ENCODE results near the gene CISD1. TPM values are rescaled to one million over a fixed set of nuclear protein-coding genes. Genes with fewer than 3 reads are reported as not detected.
A peak's percentile ranks its signal among the peaks of the same experiment; 100 is the strongest.

The CISD1 gene
- total RNA-seq, 2 donors from 2014 or later: 38.1 to 63.2 TPM

DNA sequence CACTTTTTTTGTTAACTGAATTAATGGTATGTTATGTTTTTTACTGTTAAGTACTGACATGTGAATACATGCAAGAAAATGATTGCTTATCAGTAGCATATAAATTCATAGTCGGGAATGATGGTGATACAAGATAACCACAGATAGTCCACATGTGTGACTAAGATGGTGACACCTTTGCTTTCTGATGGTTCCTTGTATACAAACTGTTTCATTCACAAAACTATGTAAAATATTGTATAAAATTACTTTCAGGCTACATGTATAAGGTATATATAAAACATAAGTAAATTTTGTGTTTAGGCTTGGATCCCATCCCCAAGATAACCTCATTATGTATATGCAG lies 10.0 kb downstream of the CISD1 start:
- no peak overlapping the region for H3K27ac Mint-ChIP-seq
- H3K36me3 Mint-ChIP-seq: peaks cover 6 to 30% of the 10 kb centered on the region in 2 donors

GRCh38 chr10:58280477-58280876 lies 11.5 kb downstream of the CISD1 start:
- DNase-seq (ENCODE audit: low spot score in 2 of 2) (no peak), ATAC-seq (no peak)
- H3K9me3 Mint-ChIP-seq: no peaks in the 10 kb centered on the region
- peaks cover 6 to 30% of the 10 kb centered on the region in 2 donors for H3K36me3 Mint-ChIP-seq
- H3K27ac Mint-ChIP-seq: no peak overlapping the region

More for the DNA sequence above, 10.0 kb downstream of the CISD1 start:
- no peak for ATAC-seq
- no peaks in the 10 kb centered on the region for H3K9me3 Mint-ChIP-seq
- no peak for DNase-seq (ENCODE audit: low spot score in 2 of 2)

DNA sequence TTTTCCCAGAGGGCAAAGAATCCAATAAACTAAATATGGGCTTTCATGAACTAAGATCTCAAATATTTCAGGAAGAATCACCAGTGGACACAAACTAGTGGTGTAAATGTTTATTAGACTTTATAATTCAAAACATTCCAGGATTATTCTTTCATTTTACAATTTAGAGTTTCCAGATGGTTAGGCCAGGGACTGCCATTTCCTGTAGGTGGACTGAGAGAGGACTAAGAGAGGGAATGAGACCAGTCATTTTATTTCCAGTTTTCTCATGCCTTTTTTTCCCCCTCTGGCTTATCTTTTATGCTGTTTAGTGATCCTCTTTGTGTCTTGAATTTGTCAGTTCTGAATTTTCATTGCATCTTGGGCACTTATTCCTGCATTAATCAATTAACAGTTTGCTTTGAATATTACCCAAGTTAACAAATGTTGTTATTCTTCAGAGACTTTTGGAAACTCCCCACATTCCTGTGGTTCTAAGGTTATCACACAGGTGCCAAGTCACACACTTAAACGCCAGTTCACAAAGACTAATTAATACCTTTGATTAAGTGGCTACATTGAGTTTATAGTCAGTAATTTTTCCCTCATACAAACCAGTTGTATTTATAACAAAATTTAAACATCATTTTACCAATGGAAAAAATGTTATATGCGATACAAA lies 12.3 kb downstream of the CISD1 start:
- no peak for ATAC-seq
- DNase-seq (ENCODE audit: low spot score in 2 of 2): no peak
- H3K36me3 Mint-ChIP-seq: peaks cover 6 to 30% of the 10 kb centered on the region in 2 donors
- no peaks in the 10 kb centered on the region for H3K9me3 Mint-ChIP-seq
- no peak overlapping the region for H3K27ac Mint-ChIP-seq

DNA sequence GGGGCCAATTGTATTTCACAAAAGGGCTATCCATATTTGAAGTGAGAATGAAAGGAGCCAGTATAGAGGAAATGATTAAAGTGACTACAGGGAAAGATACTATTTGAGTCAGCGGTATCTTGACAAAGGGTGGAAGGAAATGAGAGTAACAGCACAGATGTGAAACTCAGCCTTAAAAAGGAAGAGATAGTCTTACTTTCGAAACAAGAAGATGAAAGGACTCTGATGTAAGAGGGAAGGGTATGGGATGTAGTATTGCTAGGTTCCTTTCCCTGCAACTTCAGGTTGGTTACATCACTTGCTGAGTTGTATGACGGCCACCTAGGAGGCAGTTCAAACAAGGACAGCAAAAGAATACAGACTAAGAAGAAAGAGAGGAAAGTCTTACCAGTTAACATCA lies 13.7 kb downstream of the CISD1 start:
- H3K27ac Mint-ChIP-seq: peak overlapping the region; percentile 26 to 76
- no peaks in the 10 kb centered on the region for H3K9me3 Mint-ChIP-seq

GRCh38 chr10:58291538-58292174 lies 22.7 kb downstream of the CISD1 start:
- DNase-seq (ENCODE audit: low spot score in 2 of 2): peak in 1 of 2 donors; percentile 20
- no peaks in the 10 kb centered on the region for H3K9me3 Mint-ChIP-seq
- no peak overlapping the region for H3K27ac Mint-ChIP-seq
- ATAC-seq: peak; percentile 46 to 47
- H3K36me3 Mint-ChIP-seq: no peaks in the 10 kb centered on the region

More for the DNA sequence above, 13.7 kb downstream of the CISD1 start:
- ATAC-seq (peak; percentile 95 to 96), DNase-seq (ENCODE audit: low spot score in 2 of 2) (peak in 1 of 2 donors; percentile 25)
- H3K36me3 Mint-ChIP-seq: peaks cover 6 to 30% of the 10 kb centered on the region in 2 donors

DNA sequence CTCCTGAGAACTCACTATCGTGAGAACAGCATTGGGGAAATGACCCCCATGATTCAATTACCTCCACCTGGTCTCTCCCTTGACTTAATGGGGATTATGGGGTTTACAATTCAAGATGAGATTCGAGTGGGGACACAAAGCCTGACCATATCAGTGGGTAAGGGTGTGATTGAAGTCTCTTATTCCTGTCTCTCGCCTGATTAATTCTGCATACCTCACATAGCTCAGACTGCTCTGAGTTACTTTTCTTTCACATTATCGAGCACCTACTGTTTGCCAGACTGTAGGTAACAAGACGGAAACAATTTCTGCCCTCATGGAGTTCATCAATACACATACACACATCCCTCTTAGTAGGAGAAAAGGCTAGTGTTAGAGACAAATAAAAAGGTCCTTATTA lies 25.0 kb downstream of the CISD1 start:
- DNase-seq (ENCODE audit: low spot score in 2 of 2) (no peak), ATAC-seq (no peak)
- H3K27ac Mint-ChIP-seq: no peak overlapping the region
- H3K9me3 Mint-ChIP-seq: no peaks in the 10 kb centered on the region
- H3K36me3 Mint-ChIP-seq: no peaks in the 10 kb centered on the region

- DNase-seq (ENCODE audit: low spot score in 2 of 2) (peak in 1 of 2 donors; percentile 59), ATAC-seq (peak; percentile 78 to 82)
- Mint-ChIP-seq H3K27ac (no peak overlapping the region), H3K9me3 (no peaks in the 10 kb centered on the region), H3K36me3 (no peaks in the 10 kb centered on the region)
These were observed 30.6 kb downstream of the CISD1 start for GRCh38 chr10:58299580-58299979.

GRCh38 chr10:58300676-58301075 lies 31.7 kb downstream of the CISD1 start:
- Mint-ChIP-seq H3K9me3 (no peaks in the 10 kb centered on the region), H3K36me3 (no peaks in the 10 kb centered on the region), H3K27ac (no peak overlapping the region)
- ATAC-seq (no peak), DNase-seq (ENCODE audit: low spot score in 2 of 2) (no peak)

DNA sequence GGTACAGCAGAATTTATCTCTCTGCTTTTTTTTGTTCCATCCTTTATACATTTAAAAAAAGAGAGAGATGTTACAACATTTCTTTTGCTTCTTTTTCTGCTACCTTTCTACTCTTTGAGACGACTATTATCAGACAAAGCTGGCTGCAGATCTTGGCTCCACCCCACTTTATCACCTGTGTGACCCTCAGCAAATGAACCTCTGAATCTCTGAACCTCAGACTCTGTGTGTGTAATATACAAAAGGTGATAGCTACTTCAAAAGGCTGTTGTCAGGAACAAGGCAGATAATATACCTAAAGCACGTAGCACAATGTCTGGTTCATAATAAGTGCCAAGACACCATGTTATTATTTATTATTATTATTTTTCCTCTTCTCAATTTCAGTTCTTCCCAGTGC lies 33.3 kb downstream of the CISD1 start:
- H3K27ac Mint-ChIP-seq: no peak overlapping the region

GRCh38 chr10:58304099-58304633 lies 35.2 kb downstream of the CISD1 start:
- Mint-ChIP-seq H3K36me3 (no peaks in the 10 kb centered on the region), H3K9me3 (no peaks in the 10 kb centered on the region), H3K27ac (no peak overlapping the region)
- DNase-seq (ENCODE audit: low spot score in 2 of 2) (no peak), ATAC-seq (no peak)

More for the DNA sequence above, 33.3 kb downstream of the CISD1 start:
- Mint-ChIP-seq H3K9me3 (no peaks in the 10 kb centered on the region), H3K36me3 (no peaks in the 10 kb centered on the region)
- ATAC-seq: no peak
- DNase-seq (ENCODE audit: low spot score in 2 of 2): no peak

- Mint-ChIP-seq H3K27ac (no peak overlapping the region), H3K36me3 (no peaks in the 10 kb centered on the region), H3K9me3 (no peaks in the 10 kb centered on the region)
- no peak for ATAC-seq
- no peak for DNase-seq (ENCODE audit: low spot score in 2 of 2)
These were observed 36.9 kb downstream of the CISD1 start for GRCh38 chr10:58305821-58306220.

- Mint-ChIP-seq H3K27ac (no peak overlapping the region), H3K36me3 (no peaks in the 10 kb centered on the region), H3K9me3 (no peaks in the 10 kb centered on the region)
- DNase-seq (ENCODE audit: low spot score in 2 of 2) (no peak), ATAC-seq (no peak)
These were observed 38.7 kb downstream of the CISD1 start for GRCh38 chr10:58307676-58308075.

DNA sequence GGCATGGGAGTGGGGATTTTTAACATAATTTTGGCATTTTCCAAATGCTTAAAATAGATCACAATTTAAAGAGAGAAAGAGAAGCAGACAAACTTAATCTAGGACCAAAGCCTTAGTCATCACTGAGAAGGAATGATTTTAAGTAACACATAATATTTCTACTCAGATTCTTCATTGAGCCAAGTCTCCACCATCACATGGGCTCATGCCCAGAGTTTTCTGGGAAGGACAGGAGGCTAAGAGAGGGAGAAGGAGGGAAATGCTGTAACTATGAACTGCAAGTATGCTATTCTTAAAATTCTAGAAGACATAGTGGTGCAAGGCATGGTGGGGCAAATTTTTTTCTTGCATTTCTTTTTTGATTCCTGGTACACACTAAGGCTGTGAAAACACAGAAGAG lies 42.1 kb downstream of the CISD1 start:
- no peak overlapping the region for H3K27ac Mint-ChIP-seq
- ATAC-seq (no peak), DNase-seq (ENCODE audit: low spot score in 2 of 2) (no peak)
- H3K36me3 Mint-ChIP-seq: no peaks in the 10 kb centered on the region
- H3K9me3 Mint-ChIP-seq: no peaks in the 10 kb centered on the region

- no peak for DNase-seq (ENCODE audit: low spot score in 2 of 2)
- Mint-ChIP-seq H3K36me3 (no peaks in the 10 kb centered on the region), H3K9me3 (no peaks in the 10 kb centered on the region), H3K27ac (no peak overlapping the region)
- ATAC-seq: no peak
These were observed 47.9 kb downstream of the CISD1 start for GRCh38 chr10:58316874-58317273.

- H3K9me3 Mint-ChIP-seq: no peaks in the 10 kb centered on the region
- H3K27ac Mint-ChIP-seq: no peak overlapping the region
- no peak for ATAC-seq
These were observed 49.4 kb downstream of the CISD1 start for GRCh38 chr10:58318346-58318745.

GRCh38 chr10:58319599-58319998 lies 50.6 kb downstream of the CISD1 start:
- H3K9me3 Mint-ChIP-seq: no peaks in the 10 kb centered on the region
- no peak overlapping the region for H3K27ac Mint-ChIP-seq
- ATAC-seq: no peak

More at GRCh38 chr10:58318346-58318745, 49.4 kb downstream of the CISD1 start:
- DNase-seq (ENCODE audit: low spot score in 2 of 2): no peak
- H3K36me3 Mint-ChIP-seq: no peaks in the 10 kb centered on the region

GRCh38 chr10:58320351-58321049 lies 51.5 kb downstream of the CISD1 start:
- DNase-seq (ENCODE audit: low spot score in 2 of 2) (no peak), ATAC-seq (no peak)
- H3K9me3 Mint-ChIP-seq: no peaks in the 10 kb centered on the region
- no peak overlapping the region for H3K27ac Mint-ChIP-seq
- no peaks in the 10 kb centered on the region for H3K36me3 Mint-ChIP-seq

More at GRCh38 chr10:58319599-58319998, 50.6 kb downstream of the CISD1 start:
- no peaks in the 10 kb centered on the region for H3K36me3 Mint-ChIP-seq
- DNase-seq (ENCODE audit: low spot score in 2 of 2): no peak

All from activated naive CD4-positive, alpha-beta T cell treated with anti-CD3 and anti-CD28 coated beads, Interleukin-2, amount 50 U/mL, for 72 hours (primary cell).